ENCODE results near the gene UGT1A1. TPM values are rescaled to one million over a fixed set of nuclear protein-coding genes. Genes with fewer than 3 reads are reported as not detected.

Gene UGT1A1
- total RNA-seq, 4 donors from 2014 or later: 0.94 TPM; not detected in 3

DNA sequence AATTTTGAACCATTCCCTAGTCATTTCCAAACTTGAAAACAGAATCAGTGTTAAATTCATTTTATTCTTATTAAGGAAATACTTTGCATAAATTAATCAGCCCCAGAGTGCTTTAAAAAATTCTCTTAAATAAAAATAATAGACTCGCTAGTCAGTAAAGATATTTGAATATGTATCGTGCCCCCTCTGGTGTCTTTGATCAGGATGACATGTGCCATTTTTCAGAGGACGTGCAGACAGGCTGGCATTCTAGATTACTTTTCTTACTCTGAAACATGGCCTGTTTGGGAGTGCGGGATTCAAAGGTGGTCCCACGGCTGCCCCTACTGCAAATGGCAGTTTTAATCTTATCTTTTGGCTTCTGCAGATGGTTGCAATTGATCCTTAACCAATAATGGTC lies 12.5 kb downstream of the UGT1A1 start:
- H3K27me3 ChIP-seq: peaks cover 17% of the 10 kb centered on the region
- H3K27ac ChIP-seq: no peak overlapping the region
- peaks cover 0 to 19% (median 0%) of the 10 kb centered on the region in 3 donors for H3K9me3 ChIP-seq
- H3K4me1 ChIP-seq: no peaks in the 10 kb centered on the region
- no peaks in the 10 kb centered on the region for H3K36me3 ChIP-seq
- ATAC-seq: no peak
- TF ChIP-seq, protein P1, sequence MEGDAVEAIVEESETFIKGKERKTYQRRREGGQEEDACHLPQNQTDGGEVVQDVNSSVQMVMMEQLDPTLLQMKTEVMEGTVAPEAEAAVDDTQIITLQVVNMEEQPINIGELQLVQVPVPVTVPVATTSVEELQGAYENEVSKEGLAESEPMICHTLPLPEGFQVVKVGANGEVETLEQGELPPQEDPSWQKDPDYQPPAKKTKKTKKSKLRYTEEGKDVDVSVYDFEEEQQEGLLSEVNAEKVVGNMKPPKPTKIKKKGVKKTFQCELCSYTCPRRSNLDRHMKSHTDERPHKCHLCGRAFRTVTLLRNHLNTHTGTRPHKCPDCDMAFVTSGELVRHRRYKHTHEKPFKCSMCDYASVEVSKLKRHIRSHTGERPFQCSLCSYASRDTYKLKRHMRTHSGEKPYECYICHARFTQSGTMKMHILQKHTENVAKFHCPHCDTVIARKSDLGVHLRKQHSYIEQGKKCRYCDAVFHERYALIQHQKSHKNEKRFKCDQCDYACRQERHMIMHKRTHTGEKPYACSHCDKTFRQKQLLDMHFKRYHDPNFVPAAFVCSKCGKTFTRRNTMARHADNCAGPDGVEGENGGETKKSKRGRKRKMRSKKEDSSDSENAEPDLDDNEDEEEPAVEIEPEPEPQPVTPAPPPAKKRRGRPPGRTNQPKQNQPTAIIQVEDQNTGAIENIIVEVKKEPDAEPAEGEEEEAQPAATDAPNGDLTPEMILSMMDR (IDR thresholded peaks at IDR 0.05): no peak
- no peak for TF ChIP-seq POLR2A (IDR thresholded peaks at IDR 0.05)
- WGBS, 2 donors (ENCODE audit: low coverage in 1 of 2): 65 to 66% methylated on average over 5 of the region's 5 CpGs
- H3K4me3 ChIP-seq: no peak overlapping the region

DNA sequence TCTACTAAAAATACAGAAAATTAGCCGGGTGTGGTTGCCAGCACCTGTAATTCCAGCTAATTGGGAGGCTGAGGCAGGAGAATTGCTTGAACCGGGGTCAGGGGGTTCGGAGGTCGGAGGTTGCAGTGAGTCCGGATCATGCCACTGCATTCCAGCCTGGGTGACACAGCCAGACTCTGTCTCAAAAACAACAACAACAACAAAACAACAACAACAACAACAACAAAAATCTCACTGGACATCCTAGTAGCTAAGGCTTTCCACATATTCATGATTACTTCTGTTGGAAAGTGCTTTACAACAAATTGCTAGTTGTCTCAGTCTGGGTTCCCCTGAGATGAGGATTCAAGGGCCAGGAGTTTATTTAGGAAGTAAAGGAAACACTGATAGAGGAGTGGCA lies 13.8 kb downstream of the UGT1A1 start:
- Histone ChIP-seq H3K27ac (no peak overlapping the region), H3K27me3 (peaks cover 17% of the 10 kb centered on the region), H3K36me3 (no peaks in the 10 kb centered on the region), H3K4me1 (no peaks in the 10 kb centered on the region), H3K9me3 (peaks cover 0 to 26% (median 0%) of the 10 kb centered on the region in 3 donors), H3K4me3 (no peak overlapping the region)
- ATAC-seq: no peak
- TF ChIP-seq POLR2A (IDR thresholded peaks at IDR 0.05) (no peak), POLR2AphosphoS5 (IDR thresholded peaks at IDR 0.05) (no peak), EP300 (IDR thresholded peaks at IDR 0.05) (no peak)
- TF ChIP-seq, protein P1 (IDR thresholded peaks at IDR 0.05): no peak
- 70 to 88% methylated on average over 2 to 5 of the region's 5 CpGs for WGBS, 2 donors (ENCODE audit: low coverage in 1 of 2)

DNA sequence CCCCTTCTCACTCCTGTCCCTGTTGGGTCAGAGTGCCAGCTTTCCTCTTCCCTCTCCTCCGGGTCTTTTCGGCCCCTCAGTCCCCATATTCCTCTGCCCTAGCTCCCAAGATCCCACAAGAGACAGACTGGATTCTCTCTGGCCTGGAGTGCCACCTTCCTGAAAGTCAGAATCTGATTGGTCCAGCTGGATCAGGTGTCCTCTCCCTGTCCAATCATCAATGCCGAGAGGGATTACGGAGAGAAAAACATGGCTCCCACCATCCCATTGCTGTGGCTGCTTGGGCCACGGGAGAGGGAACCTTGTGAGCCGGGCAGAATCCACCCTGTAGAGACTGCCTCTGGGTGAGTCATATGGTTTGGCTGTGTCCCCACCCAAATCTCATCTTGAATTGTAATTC lies 15.3 kb downstream of the UGT1A1 start:
- WGBS, 2 donors (ENCODE audit: low coverage in 1 of 2): 100% methylated on average over 1 of the region's 6 CpGs; no CpG with 5 or more reads in 1 of the 2 donors
- Histone ChIP-seq H3K4me3 (no peak overlapping the region), H3K4me1 (no peaks in the 10 kb centered on the region), H3K27me3 (peaks cover 25% of the 10 kb centered on the region), H3K9me3 (peaks cover 0 to 26% (median 0%) of the 10 kb centered on the region in 3 donors), H3K27ac (no peak overlapping the region), H3K36me3 (no peaks in the 10 kb centered on the region)
- TF ChIP-seq POLR2AphosphoS5 (IDR thresholded peaks at IDR 0.05) (no peak), EP300 (IDR thresholded peaks at IDR 0.05) (no peak), POLR2A (IDR thresholded peaks at IDR 0.05) (no peak)
- TF ChIP-seq, protein P1 (IDR thresholded peaks at IDR 0.05): no peak
- ATAC-seq: no peak

DNA sequence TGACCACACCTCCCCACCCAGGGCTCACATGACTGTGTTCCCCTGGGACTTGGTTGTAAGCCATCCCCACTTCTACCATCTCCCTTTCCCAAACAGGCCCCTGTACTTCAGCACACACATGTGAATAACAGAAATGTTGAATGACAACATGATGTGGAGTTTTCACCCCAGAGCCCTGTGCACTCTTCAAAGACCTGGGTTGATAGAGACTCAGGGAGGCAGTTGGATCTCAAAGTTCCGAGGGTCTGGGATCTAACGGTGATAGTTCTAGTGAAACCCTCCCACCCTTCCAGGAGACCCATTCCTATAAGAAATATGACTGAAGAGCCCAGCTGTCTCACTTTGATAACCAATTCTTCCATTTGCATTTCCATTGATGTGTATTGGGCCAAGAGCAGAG lies 18.0 kb downstream of the UGT1A1 start, which contains the start of gene MROH2A:
MROH2A (plus strand) TSS at position 301 of the 400 bp plus-strand sequence. CDS start 1,029 bp downstream, outside the sequence.
- Histone ChIP-seq H3K27ac (no peak within 1 kb of the TSS), H3K4me1 (no peaks in the 10 kb centered on the region), H3K9me3 (peaks cover 0 to 26% (median 0%) of the 10 kb centered on the region in 3 donors), H3K27me3 (peaks cover 25% of the 10 kb centered on the region), H3K36me3 (no peaks in the 10 kb centered on the region), H3K4me3 (no peak within 1 kb of the TSS)
- ATAC-seq: no peak
- no peak for TF ChIP-seq EP300 (IDR thresholded peaks at IDR 0.05)
- WGBS, 2 donors (ENCODE audit: low coverage in 1 of 2): 50 to 100% methylated on average over 1 to 2 of the region's 2 CpGs

DNA sequence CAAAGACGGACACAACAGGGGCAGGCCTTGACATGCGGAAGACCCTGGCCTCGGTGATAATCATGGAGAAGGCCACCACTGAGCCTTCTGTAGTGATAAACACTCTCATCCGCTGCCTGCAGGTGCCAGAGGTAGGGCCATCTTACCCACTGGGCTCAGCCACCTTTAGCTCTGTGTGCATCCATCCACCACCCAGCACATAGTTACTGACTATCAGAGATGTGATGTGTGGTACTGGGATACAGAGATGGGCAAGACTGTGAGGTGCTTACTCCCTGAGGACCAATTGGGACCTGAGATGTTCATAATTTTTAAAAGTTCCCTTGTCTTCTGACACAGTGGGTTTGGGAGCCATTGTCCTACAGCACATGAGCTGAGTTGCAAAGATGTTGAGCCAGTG lies 19.7 kb downstream of the UGT1A1 start:
- TF ChIP-seq POLR2A (IDR thresholded peaks at IDR 0.05) (no peak), POLR2AphosphoS5 (IDR thresholded peaks at IDR 0.05) (no peak), EP300 (IDR thresholded peaks at IDR 0.05) (no peak)
- TF ChIP-seq, protein P1 (IDR thresholded peaks at IDR 0.05): no peak
- 100% methylated on average over 3 of the region's 4 CpGs; no CpG with 5 or more reads in 1 of the 2 donors for WGBS, 2 donors (ENCODE audit: low coverage in 1 of 2)
- H3K27me3 ChIP-seq: peaks cover 28% of the 10 kb centered on the region
- H3K4me1 ChIP-seq: no peaks in the 10 kb centered on the region
- no peaks in the 10 kb centered on the region for H3K36me3 ChIP-seq
- H3K27ac ChIP-seq: no peak overlapping the region
- peaks cover 0 to 26% (median 0%) of the 10 kb centered on the region in 3 donors for H3K9me3 ChIP-seq
- H3K4me3 ChIP-seq: no peak overlapping the region
- no peak for ATAC-seq

All from gastroesophageal sphincter (tissue), 4 donors.